HepG2 (cell line): ENCODE measurements around the gene ZBTB2. TPM values are rescaled to one million over a fixed set of nuclear protein-coding genes. Genes with fewer than 3 reads are reported as not detected.
A peak's percentile ranks its signal among the peaks of the same experiment; 100 is the strongest.

Source experiments
- ATF1 ChIP-seq: IDR thresholded peaks from 2 replicates; pipeline ENCODE4 v1.6.1; 2016; ENCODE audit warnings: mild to moderate bottlenecking, control low read depth
- CREBL2 ChIP-seq: sonication (generic); formaldehyde crosslinking; IDR thresholded peaks from 2 replicates; pipeline ENCODE4 v1.8.1; 2023; ENCODE audit warnings: missing genetic modification reagents, mild to moderate bottlenecking, borderline replicate concordance
- DMTF1 ChIP-seq: sonication (generic); formaldehyde crosslinking; IDR thresholded peaks from 2 replicates; pipeline ENCODE4 v1.4.0; 2020; ENCODE audit warnings: mild to moderate bottlenecking, missing genetic modification reagents
- GZF1 ChIP-seq: sonication (generic); formaldehyde crosslinking; IDR thresholded peaks from 2 replicates; pipeline ENCODE4 v1.5.1; 2020; ENCODE audit warnings: mild to moderate bottlenecking, missing genetic modification reagents
- HIVEP1 ChIP-seq: sonication (generic); formaldehyde crosslinking; IDR thresholded peaks from 2 replicates; pipeline ENCODE4 v1.4.0; 2020; ENCODE audit warnings: mild to moderate bottlenecking, missing genetic modification reagents
- ISL2 ChIP-seq: sonication (generic); formaldehyde crosslinking; IDR thresholded peaks from 2 replicates; pipeline ENCODE4 v1.5.0; 2020; ENCODE audit warnings: missing genetic modification reagents
- MTF1 ChIP-seq: sonication (generic); formaldehyde crosslinking; IDR thresholded peaks from 2 replicates; pipeline ENCODE4 v1.5.0; 2020; ENCODE audit warnings: missing genetic modification reagents
- MXD3 ChIP-seq: IDR thresholded peaks from 2 replicates; pipeline ENCODE4 v1.6.1; 2016; ENCODE audit warnings: mild to moderate bottlenecking, missing biosample characterization, missing genetic modification reagents
- NR2C2 ChIP-seq: sonication (generic); formaldehyde crosslinking; IDR thresholded peaks from 2 replicates; pipeline ENCODE4 v1.4.0; 2020; ENCODE audit warnings: missing genetic modification reagents, mild to moderate bottlenecking, moderate library complexity, borderline replicate concordance
- PHF20 ChIP-seq: sonication (generic); formaldehyde crosslinking; IDR thresholded peaks from 2 replicates; pipeline ENCODE4 v1.5.0; 2020; ENCODE audit warnings: mild to moderate bottlenecking, missing genetic modification reagents
- RNF2 ChIP-seq: fragments of 450-650 bp; conservative IDR thresholded peaks from 2 replicates; pipeline ENCODE4 v1.6.1; 2016; ENCODE audit warnings: low read depth
- TGIF2 ChIP-seq: IDR thresholded peaks from 2 replicates; pipeline ENCODE4 v1.6.1; 2016; ENCODE audit warnings: control low read depth, missing compliant biosample characterization
- U2AF1 ChIP-seq: fragments of 200-400 bp; formaldehyde crosslinking; optimal IDR thresholded peaks from 2 replicates; pipeline ENCODE3; 2017; ENCODE audit warnings: mild to moderate bottlenecking, low read depth, low read length
- XRCC5 ChIP-seq: fragments of 200-400 bp; formaldehyde crosslinking; optimal IDR thresholded peaks from 2 replicates; pipeline ENCODE3; 2017; ENCODE audit warnings: mild to moderate bottlenecking, low read length
- ZBED4 ChIP-seq: sonication (generic); formaldehyde crosslinking; IDR thresholded peaks from 2 replicates; pipeline ENCODE4 v1.4.0; 2020; ENCODE audit warnings: missing genetic modification reagents, borderline replicate concordance
- ZNF180 ChIP-seq: sonication (generic); formaldehyde crosslinking; IDR thresholded peaks from 2 replicates; pipeline ENCODE4 v1.4.0; 2020; ENCODE audit warnings: low read depth, missing genetic modification reagents, borderline replicate concordance
- ZNF260 ChIP-seq: sonication (generic); formaldehyde crosslinking; IDR thresholded peaks from 2 replicates; pipeline ENCODE4 v1.4.0; 2020; ENCODE audit warnings: missing genetic modification reagents, low read depth, mild to moderate bottlenecking, borderline replicate concordance
- ZNF263 ChIP-seq: sonication (generic); formaldehyde crosslinking; IDR thresholded peaks from 2 replicates; pipeline ENCODE4 v1.4.0; 2020; ENCODE audit warnings: missing genetic modification reagents
- ZNF280D ChIP-seq: sonication (generic); formaldehyde crosslinking; IDR thresholded peaks from 2 replicates; pipeline ENCODE4 v1.5.1; 2020; ENCODE audit warnings: mild to moderate bottlenecking, missing genetic modification reagents
- polyA plus RNA-seq, 8 experiments: library from polyadenylated mRNA; depleted of rRNA in 3 of 8; stranded (reverse) in 7 of 8; unstranded in 1 of 8; fragments of >200 nt; fragmentation: Illumina TruSeq in 4 of 8; extraction: Trizol in 4 of 8; gene quantifications; 2 replicates each; pipeline versions ENCODE4 v1.2.1 to v1.2.3, GENCODE V29; 2011 to 2016; ENCODE audit warnings: low read depth in 4 of 8, missing spikeins in 1 of 8, mixed read lengths in 1 of 8; ENCODE audit not compliant: insufficient read depth in 1 of 8
- total RNA-seq, 5 experiments: library from RNA; depleted of rRNA; stranded (reverse); fragments of >200 nt; fragmentation: Illumina TruSeq; extraction: Trizol; gene quantifications; 2 replicates each; pipeline ENCODE4 v1.2.3, GENCODE V29; 2016; ENCODE audit warnings: low read depth in 1 of 5

The ZBTB2 gene
- total and polyA plus RNA-seq, 2 of the 13 experiments (the other 11 are each of a cell fraction or from before 2014, with no cell fraction given), result 15.4 to 22.8 TPM

- TF ChIP-seq ZNF280D, result no peak
- TF ChIP-seq ZNF180 (CRISPR knock-in tag), result no peak
- TF ChIP-seq NR2C2 (CRISPR knock-in tag), result no peak
- TF ChIP-seq ISL2 (CRISPR knock-in tag), result no peak; the same call in 1 of the 2 replicates
- no peak for TF ChIP-seq ATF1 (CRISPR knock-in tag)
- TF ChIP-seq MXD3, result no peak
- TF ChIP-seq XRCC5, result peak; percentile 22
- no peak for TF ChIP-seq MTF1
- 0 out of 2 replicates have a peak, but pooled peaks have one; percentile 16 for TF ChIP-seq ZBED4 (CRISPR knock-in tag)
- TF ChIP-seq RNF2, result no peak
- peak; percentile 4; the same call in 1 of the 2 replicates for TF ChIP-seq ZNF263 (CRISPR knock-in tag)
- no peak for TF ChIP-seq DMTF1 (CRISPR knock-in tag)
- TF ChIP-seq CREBL2, result no peak
- TF ChIP-seq HIVEP1, result 0 out of 2 replicates have a peak, but pooled peaks have one; percentile 22
- no peak for TF ChIP-seq U2AF1
- no peak for TF ChIP-seq ZNF260 (CRISPR knock-in tag)
- TF ChIP-seq PHF20 (CRISPR knock-in tag), result no peak
- no peak for TF ChIP-seq GZF1 (CRISPR knock-in tag)
- TF ChIP-seq TGIF2 (CRISPR knock-in tag), result peak; percentile 49; the same call in 1 of the 2 replicates
Measured at GRCh38 chr6:151391471-151392413, at the start of gene ZBTB2 (continued).
